ENCODE data around the gene EDRF1.

The EDRF1 gene

DNA sequence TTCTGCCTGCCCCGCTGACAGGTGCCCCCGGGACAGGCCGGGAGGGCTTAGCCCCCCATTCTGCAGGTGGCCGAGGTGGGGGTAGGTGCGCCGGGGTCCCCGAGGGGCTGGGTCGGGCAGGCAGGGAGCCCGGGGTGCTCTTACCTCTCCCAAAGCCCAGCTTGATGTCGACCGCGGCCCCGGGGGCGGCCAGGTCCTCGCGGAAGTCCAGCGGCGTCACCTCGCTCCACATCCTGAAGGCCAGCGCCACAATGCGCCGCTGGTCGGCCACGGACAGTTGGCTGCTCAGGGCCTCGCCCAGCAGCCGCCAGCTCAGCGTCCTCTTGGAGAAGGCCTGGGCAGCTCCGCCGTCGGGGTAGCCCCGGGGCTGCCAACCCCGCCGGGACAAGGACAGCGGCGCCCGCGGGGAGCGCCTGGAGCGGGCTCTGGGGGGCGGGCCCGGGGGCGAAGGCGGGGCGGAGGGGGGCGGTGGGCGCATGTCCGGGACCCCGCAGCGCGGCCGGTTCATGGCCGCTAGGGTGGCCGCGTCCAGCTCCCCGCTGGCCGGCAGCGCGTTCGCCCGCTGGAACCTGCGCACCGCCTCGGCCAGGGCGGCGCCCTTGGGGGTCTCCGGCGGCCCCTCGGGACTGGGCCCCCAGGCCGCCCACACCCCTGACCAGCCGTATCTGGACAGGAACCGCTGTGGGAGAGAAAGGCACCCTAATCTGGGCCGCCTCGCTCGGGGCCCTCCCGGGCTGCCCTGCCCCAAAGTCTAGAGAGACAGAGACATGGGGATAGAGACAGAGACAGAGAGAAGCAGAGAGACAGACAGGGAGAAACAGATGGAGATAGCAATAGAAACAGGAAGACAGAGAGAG lies 54.4 kb downstream of the EDRF1 start:
- Histone ChIP-seq H3K9me3 (ENCODE audit: control insufficient read depth in 2 of 2, low read length in 2 of 2) (no peaks in the 10 kb centered on the region), H3K9ac (ENCODE audit: low read depth in 1 of 2, low read length in 2 of 2) (no peak overlapping the region), H3K27me3 (ENCODE audit: control insufficient read depth in 2 of 2, insufficient read depth in 2 of 2, low read length in 2 of 2) (no peaks in the 10 kb centered on the region), H3K4me1 (ENCODE audit: control insufficient read depth in 2 of 2, insufficient read depth in 2 of 2, low read length in 2 of 2) (no peaks in the 10 kb centered on the region), H3K36me3 (ENCODE audit: control insufficient read depth in 2 of 2, insufficient read depth in 2 of 2, low read length in 2 of 2) (no peaks in the 10 kb centered on the region), H3K27ac (ENCODE audit: low read depth in 2 of 2, low read length in 2 of 2) (no peak overlapping the region), H3K4me3 (ENCODE audit: low read length in 2 of 2) (no peak overlapping the region)

DNA sequence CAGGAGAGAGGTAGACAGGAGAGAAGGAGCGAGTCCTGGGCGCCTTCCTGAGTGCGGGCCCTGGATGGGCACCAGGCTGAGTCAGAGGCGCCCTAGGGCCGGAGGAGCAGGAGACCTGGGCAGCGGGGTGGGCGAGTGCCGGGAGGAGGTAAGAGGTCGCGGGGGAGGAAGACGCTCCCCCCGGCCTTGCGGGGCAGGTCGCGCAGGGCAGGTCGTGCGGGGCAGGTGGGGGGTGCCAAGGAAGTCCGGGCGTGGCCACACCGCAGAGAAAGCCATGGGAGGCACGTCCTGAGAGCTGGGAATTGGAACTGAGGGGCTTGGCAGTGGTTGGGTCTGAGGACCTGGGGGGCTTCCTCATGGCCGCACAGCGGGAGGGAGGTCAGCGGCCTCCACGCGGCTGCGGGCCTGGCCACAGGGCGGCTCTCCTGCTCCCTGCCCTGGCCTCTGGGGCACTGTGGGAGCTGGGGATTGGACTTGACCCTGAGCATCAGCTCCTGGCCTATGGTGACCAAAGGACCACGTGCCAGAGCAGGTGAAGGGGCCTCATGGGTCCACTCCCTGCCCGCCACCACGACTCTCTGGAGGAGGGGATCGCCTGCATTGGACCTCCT lies 55.2 kb downstream of the EDRF1 start:
- no peak overlapping the region for H3K27ac ChIP-seq (ENCODE audit: low read depth in 2 of 2, low read length in 2 of 2)
- H3K27me3 ChIP-seq (ENCODE audit: control insufficient read depth in 2 of 2, insufficient read depth in 2 of 2, low read length in 2 of 2), result no peaks in the 10 kb centered on the region
- H3K4me1 ChIP-seq (ENCODE audit: control insufficient read depth in 2 of 2, insufficient read depth in 2 of 2, low read length in 2 of 2), result no peaks in the 10 kb centered on the region
- H3K9ac ChIP-seq (ENCODE audit: low read depth in 1 of 2, low read length in 2 of 2), result no peak overlapping the region
- H3K9me3 ChIP-seq (ENCODE audit: control insufficient read depth in 2 of 2, low read length in 2 of 2), result no peaks in the 10 kb centered on the region
- H3K4me3 ChIP-seq (ENCODE audit: low read length in 2 of 2), result no peak overlapping the region
- H3K36me3 ChIP-seq (ENCODE audit: control insufficient read depth in 2 of 2, insufficient read depth in 2 of 2, low read length in 2 of 2), result no peaks in the 10 kb centered on the region

DNA sequence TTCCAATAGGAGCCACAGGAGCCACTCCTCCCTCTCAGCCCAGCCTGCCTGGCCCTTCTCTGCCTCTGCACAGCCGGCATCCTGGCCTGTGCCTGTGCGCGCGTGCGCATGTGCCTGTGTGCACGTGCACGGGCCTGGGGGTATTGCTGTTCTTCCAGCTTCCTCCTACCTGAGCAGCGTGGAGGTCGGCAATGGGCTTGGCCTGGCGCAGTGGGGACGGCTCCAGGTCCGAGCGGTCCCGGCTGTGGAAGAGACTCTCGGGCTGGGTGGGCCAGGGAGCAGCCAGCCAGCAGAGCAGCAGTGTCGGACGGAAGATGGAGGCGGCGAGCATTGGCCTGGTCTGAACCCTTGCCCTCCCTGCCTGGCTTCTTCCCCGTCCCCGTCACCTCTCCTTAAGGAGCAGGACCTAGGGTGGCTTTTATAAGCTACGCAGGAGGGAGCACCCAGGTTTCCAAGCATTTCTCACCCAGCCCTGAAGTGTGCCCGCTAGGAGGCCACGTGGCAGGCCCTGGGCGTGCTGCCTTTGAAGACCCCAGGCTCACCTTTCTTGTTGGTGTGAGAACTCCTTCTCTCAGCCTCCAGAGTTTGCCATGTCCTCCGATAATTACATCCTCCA lies 56.1 kb downstream of the EDRF1 start, which contains the start of gene MMP21:
MMP21 (minus strand) TSS at position 331 of the 616 bp plus-strand sequence; CDS start at position 331, 0 bp downstream.
- Histone ChIP-seq H3K27ac (ENCODE audit: low read depth in 2 of 2, low read length in 2 of 2) (no peak within 1 kb of the TSS), H3K36me3 (ENCODE audit: control insufficient read depth in 2 of 2, insufficient read depth in 2 of 2, low read length in 2 of 2) (no peaks in the 10 kb centered on the region), H3K27me3 (ENCODE audit: control insufficient read depth in 2 of 2, insufficient read depth in 2 of 2, low read length in 2 of 2) (no peaks in the 10 kb centered on the region), H3K9me3 (ENCODE audit: control insufficient read depth in 2 of 2, low read length in 2 of 2) (no peaks in the 10 kb centered on the region), H3K4me3 (ENCODE audit: low read length in 2 of 2) (no peak within 1 kb of the TSS), H3K4me1 (ENCODE audit: control insufficient read depth in 2 of 2, insufficient read depth in 2 of 2, low read length in 2 of 2) (no peaks in the 10 kb centered on the region), H3K9ac (ENCODE audit: low read depth in 1 of 2, low read length in 2 of 2) (no peak within 1 kb of the TSS)

DNA sequence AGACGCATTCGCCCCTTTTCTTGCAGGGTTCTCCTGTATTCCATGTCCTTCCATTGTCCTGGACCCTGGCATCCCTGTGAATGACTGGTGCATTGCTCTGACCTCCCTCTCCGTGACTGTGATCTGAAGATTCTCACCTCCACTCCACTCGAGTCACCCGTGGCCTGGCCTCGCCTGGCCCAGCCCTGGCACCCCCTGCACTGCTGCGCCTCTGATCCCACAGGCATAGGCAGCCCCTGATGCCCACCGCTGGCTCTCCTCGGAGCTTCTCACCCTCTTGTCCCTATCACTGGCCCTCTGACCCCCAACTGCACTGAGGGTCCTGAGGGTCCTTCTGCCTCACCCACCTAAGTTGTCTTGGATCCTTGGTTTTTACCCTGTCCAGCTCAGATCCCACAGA lies 58.3 kb downstream of the EDRF1 start:
- Histone ChIP-seq H3K4me1 (ENCODE audit: control insufficient read depth in 2 of 2, insufficient read depth in 2 of 2, low read length in 2 of 2) (no peaks in the 10 kb centered on the region), H3K27ac (ENCODE audit: low read depth in 2 of 2, low read length in 2 of 2) (no peak overlapping the region)

DNA sequence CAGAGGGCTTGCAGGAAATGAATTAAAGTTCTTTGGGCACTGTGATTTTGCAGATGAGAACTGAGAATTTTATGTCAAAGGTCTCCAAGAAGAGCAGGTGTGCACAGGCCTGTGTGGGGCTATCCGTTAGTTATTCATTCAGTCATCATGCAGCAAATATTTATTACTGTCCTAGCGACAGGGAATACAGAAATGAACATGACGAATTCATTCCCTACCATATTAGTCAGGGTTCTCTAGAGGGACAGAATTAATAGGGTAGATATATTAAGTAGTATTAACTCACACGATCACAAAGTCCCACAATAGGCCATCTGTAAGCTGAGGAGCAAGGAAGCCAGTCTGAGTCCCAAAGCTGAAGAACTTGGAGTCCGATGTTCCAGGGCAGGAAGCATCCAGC lies 59.0 kb downstream of the EDRF1 start:
- H3K36me3 ChIP-seq (ENCODE audit: control insufficient read depth in 2 of 2, insufficient read depth in 2 of 2, low read length in 2 of 2), result no peaks in the 10 kb centered on the region

More for the DNA sequence above, 58.3 kb downstream of the EDRF1 start:
- Histone ChIP-seq H3K36me3 (ENCODE audit: control insufficient read depth in 2 of 2, insufficient read depth in 2 of 2, low read length in 2 of 2) (no peaks in the 10 kb centered on the region), H3K4me3 (ENCODE audit: low read length in 2 of 2) (no peak overlapping the region), H3K9ac (ENCODE audit: low read depth in 1 of 2, low read length in 2 of 2) (no peak overlapping the region), H3K27me3 (ENCODE audit: control insufficient read depth in 2 of 2, insufficient read depth in 2 of 2, low read length in 2 of 2) (no peaks in the 10 kb centered on the region), H3K9me3 (ENCODE audit: control insufficient read depth in 2 of 2, low read length in 2 of 2) (no peaks in the 10 kb centered on the region)

DNA sequence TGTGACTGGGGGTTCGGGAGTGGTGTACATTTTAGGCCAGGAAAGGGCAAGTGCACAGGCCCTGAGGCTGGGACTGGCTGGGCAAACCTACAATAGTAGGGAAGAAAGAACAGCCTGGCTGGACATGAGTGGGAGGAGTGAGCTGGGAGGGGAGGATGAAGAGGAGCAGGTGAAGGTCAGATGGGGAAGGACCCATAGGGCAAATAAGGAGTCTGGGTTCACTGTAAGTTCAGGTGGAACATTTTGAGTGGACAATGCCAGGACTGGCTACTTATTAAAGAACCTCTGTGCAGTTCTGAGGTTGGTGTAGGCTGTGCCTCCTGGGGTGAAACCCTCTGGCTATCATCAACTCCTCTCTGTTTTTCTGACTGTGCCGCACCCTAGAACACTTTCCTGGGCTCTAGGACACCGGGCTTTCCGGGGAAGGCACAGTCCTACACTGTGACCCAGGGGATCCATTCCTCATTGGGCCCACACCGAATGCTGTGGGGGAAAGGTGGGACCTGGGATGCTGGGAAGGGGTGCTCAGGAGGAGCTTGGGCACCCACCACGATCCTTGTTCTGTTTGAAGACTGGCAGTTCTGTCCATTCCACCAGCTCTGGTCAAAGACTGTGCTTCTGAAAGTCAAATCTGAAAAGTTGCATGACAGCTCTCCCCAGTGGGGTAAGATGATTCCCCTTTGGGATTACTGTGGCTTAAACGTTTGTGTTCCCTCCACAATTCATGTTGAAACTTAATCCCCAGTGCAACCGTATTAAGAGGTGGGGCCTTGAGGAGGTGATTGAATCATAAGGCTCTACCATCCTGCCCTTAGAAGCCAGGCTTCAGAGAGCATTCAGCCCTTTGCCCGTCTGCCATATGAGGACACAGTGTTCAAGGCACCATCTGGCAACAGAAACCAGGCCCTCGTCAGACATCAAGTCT lies 60.2 kb downstream of the EDRF1 start:
- no peaks in the 10 kb centered on the region for H3K27me3 ChIP-seq (ENCODE audit: control insufficient read depth in 2 of 2, insufficient read depth in 2 of 2, low read length in 2 of 2)
- no peak overlapping the region for H3K4me3 ChIP-seq (ENCODE audit: low read length in 2 of 2)
- no peaks in the 10 kb centered on the region for H3K9me3 ChIP-seq (ENCODE audit: control insufficient read depth in 2 of 2, low read length in 2 of 2)
- H3K36me3 ChIP-seq (ENCODE audit: control insufficient read depth in 2 of 2, insufficient read depth in 2 of 2, low read length in 2 of 2), result no peaks in the 10 kb centered on the region
- no peak overlapping the region for H3K9ac ChIP-seq (ENCODE audit: low read depth in 1 of 2, low read length in 2 of 2)
- H3K4me1 ChIP-seq (ENCODE audit: control insufficient read depth in 2 of 2, insufficient read depth in 2 of 2, low read length in 2 of 2), result no peaks in the 10 kb centered on the region
- no peak overlapping the region for H3K27ac ChIP-seq (ENCODE audit: low read depth in 2 of 2, low read length in 2 of 2)

More for the DNA sequence above, 59.0 kb downstream of the EDRF1 start:
- Histone ChIP-seq H3K9ac (ENCODE audit: low read depth in 1 of 2, low read length in 2 of 2) (no peak overlapping the region), H3K27me3 (ENCODE audit: control insufficient read depth in 2 of 2, insufficient read depth in 2 of 2, low read length in 2 of 2) (no peaks in the 10 kb centered on the region), H3K4me1 (ENCODE audit: control insufficient read depth in 2 of 2, insufficient read depth in 2 of 2, low read length in 2 of 2) (no peaks in the 10 kb centered on the region), H3K4me3 (ENCODE audit: low read length in 2 of 2) (no peak overlapping the region), H3K9me3 (ENCODE audit: control insufficient read depth in 2 of 2, low read length in 2 of 2) (no peaks in the 10 kb centered on the region), H3K27ac (ENCODE audit: low read depth in 2 of 2, low read length in 2 of 2) (no peak overlapping the region)

DNA sequence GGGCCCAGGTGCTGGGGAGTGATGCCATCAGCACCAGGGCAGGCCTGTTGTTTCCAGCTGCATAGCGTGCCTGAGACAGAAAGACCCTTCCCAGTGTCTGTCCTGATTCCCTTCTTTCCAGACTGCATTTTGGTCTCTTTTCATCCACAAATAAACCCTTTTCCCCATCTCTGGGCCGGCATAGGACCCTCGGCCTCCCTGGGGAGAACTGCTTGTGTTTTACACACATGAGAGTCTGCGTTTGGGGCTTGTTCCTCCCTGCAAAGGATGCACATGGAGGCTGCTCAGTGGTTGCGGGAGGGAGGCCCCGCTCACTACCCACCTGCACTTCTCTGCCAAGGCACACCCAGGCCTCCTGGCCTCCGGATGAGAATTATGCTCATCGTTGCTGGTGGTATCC lies 61.9 kb downstream of the EDRF1 start:
- no peak overlapping the region for H3K4me3 ChIP-seq (ENCODE audit: low read length in 2 of 2)

DNA sequence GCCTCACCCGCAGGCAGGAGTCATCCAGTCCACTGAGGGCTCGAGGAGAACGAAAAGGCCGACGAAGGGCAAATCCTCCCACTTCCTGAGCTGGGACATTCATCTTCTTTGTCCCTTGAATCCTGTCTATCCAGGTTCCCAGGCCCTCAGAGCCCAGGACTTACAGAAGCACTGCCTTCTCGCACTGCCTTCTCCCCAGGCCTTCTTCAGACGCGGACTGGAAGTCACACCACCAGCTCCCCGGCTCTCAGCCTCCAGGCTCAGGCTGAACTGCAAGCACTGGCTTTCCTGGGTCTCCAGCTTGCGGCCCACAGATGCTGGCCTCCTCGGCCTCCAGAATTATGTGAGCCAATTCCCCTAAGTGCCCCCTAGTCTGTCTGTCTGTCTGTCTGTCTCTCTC lies 62.5 kb downstream of the EDRF1 start:
- Histone ChIP-seq H3K9ac (ENCODE audit: low read depth in 1 of 2, low read length in 2 of 2) (no peak overlapping the region), H3K4me1 (ENCODE audit: control insufficient read depth in 2 of 2, insufficient read depth in 2 of 2, low read length in 2 of 2) (no peaks in the 10 kb centered on the region), H3K27ac (ENCODE audit: low read depth in 2 of 2, low read length in 2 of 2) (no peak overlapping the region), H3K4me3 (ENCODE audit: low read length in 2 of 2) (no peak overlapping the region), H3K27me3 (ENCODE audit: control insufficient read depth in 2 of 2, insufficient read depth in 2 of 2, low read length in 2 of 2) (no peaks in the 10 kb centered on the region), H3K9me3 (ENCODE audit: control insufficient read depth in 2 of 2, low read length in 2 of 2) (no peaks in the 10 kb centered on the region), H3K36me3 (ENCODE audit: control insufficient read depth in 2 of 2, insufficient read depth in 2 of 2, low read length in 2 of 2) (no peaks in the 10 kb centered on the region)

More for the DNA sequence above, 61.9 kb downstream of the EDRF1 start:
- Histone ChIP-seq H3K27me3 (ENCODE audit: control insufficient read depth in 2 of 2, insufficient read depth in 2 of 2, low read length in 2 of 2) (no peaks in the 10 kb centered on the region), H3K9ac (ENCODE audit: low read depth in 1 of 2, low read length in 2 of 2) (no peak overlapping the region), H3K36me3 (ENCODE audit: control insufficient read depth in 2 of 2, insufficient read depth in 2 of 2, low read length in 2 of 2) (no peaks in the 10 kb centered on the region), H3K9me3 (ENCODE audit: control insufficient read depth in 2 of 2, low read length in 2 of 2) (no peaks in the 10 kb centered on the region), H3K4me1 (ENCODE audit: control insufficient read depth in 2 of 2, insufficient read depth in 2 of 2, low read length in 2 of 2) (no peaks in the 10 kb centered on the region), H3K27ac (ENCODE audit: low read depth in 2 of 2, low read length in 2 of 2) (no peak overlapping the region)

DNA sequence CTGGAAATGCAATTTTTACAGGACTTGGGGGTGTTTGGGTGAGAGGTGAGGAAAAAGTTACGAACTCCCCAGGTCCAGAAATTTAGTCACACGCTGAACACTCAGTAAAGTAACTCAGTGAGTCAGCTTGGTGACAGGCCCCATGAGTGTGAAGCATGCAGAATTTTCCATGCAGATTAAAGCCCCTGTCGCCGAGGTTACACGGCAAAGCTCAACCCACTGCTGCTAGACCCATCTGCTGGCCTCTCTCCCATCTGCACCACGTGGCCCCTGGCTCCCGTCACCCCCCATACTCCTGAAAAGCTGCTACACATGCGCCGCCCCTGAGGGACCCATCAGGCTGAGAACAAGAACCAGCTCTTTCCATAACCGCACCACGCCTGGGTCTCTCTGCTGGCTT lies 63.1 kb downstream of the EDRF1 start:
- Histone ChIP-seq H3K27ac (ENCODE audit: low read depth in 2 of 2, low read length in 2 of 2) (no peak overlapping the region), H3K9me3 (ENCODE audit: control insufficient read depth in 2 of 2, low read length in 2 of 2) (no peaks in the 10 kb centered on the region), H3K36me3 (ENCODE audit: control insufficient read depth in 2 of 2, insufficient read depth in 2 of 2, low read length in 2 of 2) (no peaks in the 10 kb centered on the region), H3K4me1 (ENCODE audit: control insufficient read depth in 2 of 2, insufficient read depth in 2 of 2, low read length in 2 of 2) (no peaks in the 10 kb centered on the region), H3K4me3 (ENCODE audit: low read length in 2 of 2) (no peak overlapping the region), H3K9ac (ENCODE audit: low read depth in 1 of 2, low read length in 2 of 2) (no peak overlapping the region), H3K27me3 (ENCODE audit: control insufficient read depth in 2 of 2, insufficient read depth in 2 of 2, low read length in 2 of 2) (no peaks in the 10 kb centered on the region)

Measured in mucosa of rectum (tissue), 2 donors.